HG03442 (cell line): ENCODE results near the gene CAND2.
A peak's percentile ranks its signal among the peaks of the same experiment; 100 is the strongest.
"Not testable (repeated sequence)": the region's sequence is repeated elsewhere in the genome, so short reads cannot be mapped to it uniquely, and the experiment has no call there.

Experiments used
- ATAC-seq: cut with Tn5 transposase; IDR thresholded peaks from one replicate; pipeline ENCODE4 v1.9.1; 2021; ENCODE audit warnings: mild to moderate bottlenecking, moderate library complexity; ENCODE audit not compliant: unreplicated experiment

CAND2 gene

GRCh38 chr3:12852201-12852600 is 55.7 kb downstream of the CAND2 start:
- ATAC-seq, result no peak

GRCh38 chr3:12853847-12854246 is 57.4 kb downstream of the CAND2 start:
- not testable (repeated sequence) for ATAC-seq

- no peak for ATAC-seq
Observed at GRCh38 chr3:12854565-12854964, 58.1 kb downstream of the CAND2 start.

GRCh38 chr3:12856626-12857025 is 60.1 kb downstream of the CAND2 start:
- no peak for ATAC-seq

GRCh38 chr3:12859840-12860239 is 63.4 kb downstream of the CAND2 start:
- ATAC-seq, result no peak

- ATAC-seq, result no peak
Observed at GRCh38 chr3:12861611-12862010, 65.1 kb downstream of the CAND2 start.

- ATAC-seq, result no peak
Observed at GRCh38 chr3:12862387-12862786, 65.9 kb downstream of the CAND2 start.

GRCh38 chr3:12865271-12865670 is 68.8 kb downstream of the CAND2 start:
- ATAC-seq, result no peak

GRCh38 chr3:12866836-12867235 is 70.4 kb downstream of the CAND2 start:
- no peak for ATAC-seq

GRCh38 chr3:12868039-12869034 is 71.9 kb downstream of the CAND2 start:
- ATAC-seq, result peak; percentile 49

GRCh38 chr3:12869035-12869621 is 72.6 kb downstream of the CAND2 start:
- no peak for ATAC-seq

- no peak for ATAC-seq
Observed at GRCh38 chr3:12870942-12871341, 74.5 kb downstream of the CAND2 start.

GRCh38 chr3:12871404-12871983 is 75.0 kb downstream of the CAND2 start:
- ATAC-seq, result no peak

GRCh38 chr3:12875857-12876836 is 79.7 kb downstream of the CAND2 start:
- no peak for ATAC-seq

- no peak for ATAC-seq
Observed at GRCh38 chr3:12877040-12877439, 80.6 kb downstream of the CAND2 start.

- no peak for ATAC-seq
Observed at GRCh38 chr3:12878141-12878574, 81.7 kb downstream of the CAND2 start.

- not testable (repeated sequence) for ATAC-seq
Observed at GRCh38 chr3:12878758-12879157, 82.3 kb downstream of the CAND2 start.

- ATAC-seq, result no peak
Observed at GRCh38 chr3:12879191-12879815, 82.8 kb downstream of the CAND2 start.

- peak; percentile 55 for ATAC-seq
Observed at GRCh38 chr3:12881858-12882257, 85.4 kb downstream of the CAND2 start.
